Gastrocnemius medialis (tissue), 4 donors: ENCODE data around the gene HIPK2. TPM values are rescaled to one million over a fixed set of nuclear protein-coding genes. Genes with fewer than 3 reads are reported as not detected.

Experiments used
- ATAC-seq, 2 donors: fragments of 150-250 bp; one replicate each; pipeline ENCODE4 v1.9.1; 2016
- DNase-seq, 2 donors: peaks; one replicate each; pipeline ENCODE4 v3.0.0-alpha.2; 2019
- H3K27ac ChIP-seq, 4 donors: fragments of 200-600 bp; sonication (generic); 1 replicate in 1 of 4; 2 replicates in 3 of 4; pipeline ENCODE4 v1.5.1; 2016 to 2018; ENCODE audit warnings: mild to moderate bottlenecking in 2 of 4, moderate library complexity in 1 of 4
- H3K27me3 ChIP-seq, 3 donors: fragments of 200-600 bp; sonication (generic) in 2 of 3; 1 replicate in 1 of 3; 2 replicates in 2 of 3; pipeline versions ENCODE4 v1.5.1 to v1.6.0; 2016 to 2019; ENCODE audit warnings: mild to moderate bottlenecking in 1 of 3, moderate library complexity in 1 of 3
- H3K36me3 ChIP-seq, 2 donors: fragments of 200-600 bp; sonication (generic) in 1 of 2; one replicate each; pipeline ENCODE4 v1.5.1; 2017 to 2018
- H3K4me1 ChIP-seq, 2 donors: fragments of 200-600 bp; sonication (generic) in 1 of 2; one replicate each; pipeline ENCODE4 v1.5.1; 2016 to 2017; ENCODE audit warnings: mild to moderate bottlenecking in 2 of 2
- H3K4me3 ChIP-seq, 4 donors: fragments of 200-600 bp; sonication (generic) in 3 of 4; 1 replicate in 1 of 4; 2 replicates in 3 of 4; pipeline ENCODE4 v1.5.1; 2016 to 2019; ENCODE audit warnings: mild to moderate bottlenecking in 2 of 4
- H3K9me3 ChIP-seq, 3 donors: fragments of 200-600 bp; sonication (generic) in 2 of 3; 1 replicate in 1 of 3; 2 replicates in 2 of 3; pipeline ENCODE4 v1.5.1; 2016 to 2019
- CTCF ChIP-seq, 5 experiments: fragments of 450-650 bp in 3 of 5; fragments of 200-600 bp in 2 of 5; sonication (generic) in 2 of 5; IDR thresholded peaks in 4 of 5; conservative IDR thresholded peaks in 1 of 5; 1 replicate in 4 of 5; 2 replicates in 1 of 5; pipeline ENCODE4 v1.5.1; 2016 to 2019; ENCODE audit warnings: antibody characterized with exemption in 5 of 5, mild to moderate bottlenecking in 3 of 5, moderate library complexity in 3 of 5
- POLR2A ChIP-seq, 2 donors: fragments of 450-650 bp; IDR thresholded peaks; one replicate each; pipeline ENCODE4 v1.6.1; 2017; ENCODE audit warnings: antibody characterized with exemption in 2 of 2, mild to moderate bottlenecking in 2 of 2, moderate library complexity in 2 of 2
- in situ Hi-C, 4 donors: fragments of 200-750 bp; cut with MboI; loops; one replicate each; pipeline versions ENCODE4 v1.15.0 to v1.8.0; 2017; ENCODE audit warnings: low sequenced_read_pairs in 4 of 4
- intact Hi-C: fragments of 100-400 bp; cut with DNase I; formaldehyde crosslinking; loops from one replicate; pipeline ENCODE4 v1.15.1; 2023; ENCODE audit warnings: low total_unique reads
- total RNA-seq, 4 donors: library from RNA; depleted of rRNA; stranded (reverse); fragments of >200 nt; gene quantifications; one replicate each; pipeline versions ENCODE4 v1.1.0 to v1.2.3, GENCODE V29; 2016

Gene HIPK2
- total RNA-seq, 4 donors from 2014 or later, result 30.5 to 77.4 (median 58.9) TPM

- Histone ChIP-seq H3K27me3 (no peaks in the 10 kb centered on the region), H3K9me3 (no peaks in the 10 kb centered on the region), H3K4me1 (no peaks in the 10 kb centered on the region), H3K36me3 (peaks cover 2 to 77% of the 10 kb centered on the region in 2 donors), H3K27ac (no peak overlapping the region), H3K4me3 (no peak overlapping the region)
- intact Hi-C loops, result no loop called here
- DNase-seq, result no peak
- TF ChIP-seq CTCF (IDR thresholded peaks at IDR 0.05 in 4 of 5, conservative IDR thresholded peaks at IDR 0.05 in 1 of 5) (peak; percentile 23 to 46 (median 34)), POLR2A (IDR thresholded peaks at IDR 0.05) (no peak)
- in situ Hi-C loops, result no loop called here
- peak in 1 of 2 donors; percentile 36 for ATAC-seq
Measured at GRCh38 chr7:139602143-139602722, 175.6 kb downstream of the HIPK2 start.

- Histone ChIP-seq H3K4me3 (no peak overlapping the region), H3K36me3 (peaks cover 2 to 78% of the 10 kb centered on the region in 2 donors), H3K27me3 (no peaks in the 10 kb centered on the region), H3K4me1 (no peaks in the 10 kb centered on the region), H3K27ac (no peak overlapping the region), H3K9me3 (no peaks in the 10 kb centered on the region)
- intact Hi-C loops, result no loop called here
- TF ChIP-seq CTCF (IDR thresholded peaks at IDR 0.05 in 4 of 5, conservative IDR thresholded peaks at IDR 0.05 in 1 of 5) (no peak), POLR2A (IDR thresholded peaks at IDR 0.05) (no peak)
- DNase-seq, result no peak
- no peak for ATAC-seq
- in situ Hi-C loops, result no loop called here
Measured at GRCh38 chr7:139601176-139601575, 176.6 kb downstream of the HIPK2 start.

GRCh38 chr7:139600306-139600705 lies 177.5 kb downstream of the HIPK2 start:
- ATAC-seq, result no peak

GRCh38 chr7:139598642-139599041 lies 179.2 kb downstream of the HIPK2 start:
- intact Hi-C loops, result no loop called here
- no peak overlapping the region for H3K4me3 ChIP-seq
- DNase-seq, result no peak
- no peaks in the 10 kb centered on the region for H3K27me3 ChIP-seq
- H3K36me3 ChIP-seq, result peaks cover 0 to 98% of the 10 kb centered on the region in 2 donors
- H3K27ac ChIP-seq, result no peak overlapping the region
- H3K4me1 ChIP-seq, result no peaks in the 10 kb centered on the region
- no peak for TF ChIP-seq POLR2A (IDR thresholded peaks at IDR 0.05)
- no peak for TF ChIP-seq CTCF (IDR thresholded peaks at IDR 0.05 in 4 of 5, conservative IDR thresholded peaks at IDR 0.05 in 1 of 5)
- in situ Hi-C loops, result loop anchor here in 1 of 4 donors (10.0 kb wide), 1 partner anchor 94 kb away; no protein-coding TSS in a partner anchor
- ATAC-seq, result no peak
- no peaks in the 10 kb centered on the region for H3K9me3 ChIP-seq

More at GRCh38 chr7:139600306-139600705, 177.5 kb downstream of the HIPK2 start:
- Histone ChIP-seq H3K9me3 (no peaks in the 10 kb centered on the region), H3K36me3 (peaks cover 0 to 86% of the 10 kb centered on the region in 2 donors), H3K4me1 (no peaks in the 10 kb centered on the region), H3K27me3 (no peaks in the 10 kb centered on the region), H3K27ac (no peak overlapping the region), H3K4me3 (no peak overlapping the region)
- DNase-seq, result no peak
- TF ChIP-seq POLR2A (IDR thresholded peaks at IDR 0.05) (no peak), CTCF (IDR thresholded peaks at IDR 0.05 in 4 of 5, conservative IDR thresholded peaks at IDR 0.05 in 1 of 5) (no peak)
- in situ Hi-C loops, result no loop called here
- intact Hi-C loops, result no loop called here
